Measurements from ENCODE around the gene YPEL1. TPM values are rescaled to one million over a fixed set of nuclear protein-coding genes. Genes with fewer than 3 reads are reported as not detected.

The YPEL1 gene
- total and polyA plus RNA-seq, 2 of the 13 experiments (the other 11 are each of a cell fraction or from before 2014, with no cell fraction given) = 0.33 to 2.5 TPM

DNA sequence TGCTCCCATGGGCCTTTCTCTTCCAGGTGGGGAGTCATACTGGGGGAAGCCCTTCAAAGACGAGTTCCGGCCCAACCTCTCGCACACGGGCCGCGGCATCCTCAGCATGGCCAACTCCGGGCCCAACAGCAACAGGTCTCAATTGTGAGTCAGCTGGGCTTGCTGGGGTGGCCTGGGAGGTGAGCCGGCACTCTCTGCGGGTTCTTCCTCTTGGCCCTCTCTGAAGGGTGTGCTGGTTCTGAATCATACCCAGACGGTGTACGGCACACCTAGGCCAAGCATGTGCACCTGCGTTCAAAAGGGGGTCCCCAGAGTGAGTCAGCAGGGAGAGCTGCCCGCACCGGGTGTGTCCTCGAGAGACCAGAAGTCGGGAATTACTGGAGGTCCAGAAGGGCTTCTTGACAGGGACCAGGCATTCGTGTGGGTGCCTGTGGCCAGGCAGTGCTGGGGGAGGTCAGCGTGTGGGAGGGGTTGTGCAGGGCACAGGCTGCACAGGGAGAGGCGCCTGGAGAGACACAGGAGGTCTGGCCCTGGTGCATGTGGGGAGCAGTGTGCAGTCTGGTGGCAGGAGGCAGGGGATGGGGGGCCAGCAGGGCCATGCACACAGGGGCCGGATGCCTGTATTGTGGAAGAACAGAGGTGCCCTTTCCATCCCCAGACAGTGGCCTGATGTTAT is 46.8 kb downstream of the YPEL1 start:
- CTCF ChIA-PET (ENCODE audit: low intra/inter-chr PET ratio, low total read pairs) = no interaction called here
- no peak for FAIRE-seq

More for the DNA sequence above, 46.8 kb downstream of the YPEL1 start:
- in situ Hi-C loops (cut with HindIII; ENCODE audit: extremely low pct_ligation_motif_present, low pct_unique_long_range_greater_than_20kb) (no loop called here), intact Hi-C loops (cut with micrococcal nuclease; ENCODE audit: unreplicated experiment) (no loop called here)
- H3K9ac ChIP-seq (ENCODE audit: insufficient read depth, low read depth, low read length) = no peak overlapping the region
- H4K20me1 ChIP-seq (ENCODE audit: insufficient read depth, low read length) = no peaks in the 10 kb centered on the region
- no peak overlapping the region for H2AFZ ChIP-seq (ENCODE audit: low read length)
- DNase-seq (ENCODE audit: low spot score) (no peak), ATAC-seq (0 out of 3 replicates have a peak, but pooled peaks have one; percentile 12)
- BruUV-seq (replicated peaks) = no TSS peak
- H3K27me3 ChIP-seq (ENCODE audit: control insufficient read depth in 1 of 2, insufficient read depth in 2 of 2, low read length in 2 of 2) = no peaks in the 10 kb centered on the region
- POLR2A ChIA-PET = no interaction called here
- H3K4me3 ChIP-seq (replicated peaks in 1 of 3; ENCODE audit: insufficient read depth in 1 of 3, low read depth in 2 of 3, low read length in 3 of 3) = no peak overlapping the region
- no peak overlapping the region for H3K27ac ChIP-seq (ENCODE audit: extremely low read length, insufficient read depth, low read length)
- no peaks in the 10 kb centered on the region for H3K4me1 ChIP-seq (ENCODE audit: insufficient read depth, low read length)
- H3K4me2 ChIP-seq (ENCODE audit: low read depth, low read length) = no peak overlapping the region
- H3K36me3 ChIP-seq (replicated peaks in 1 of 2; ENCODE audit: control insufficient read depth in 1 of 2, insufficient read depth in 2 of 2, low read length in 2 of 2) = peaks cover 19 to 67% of the 10 kb centered on the region in 2 experiments; a peak in 4 of 5 replicates
- WGBS (ENCODE audit: low lambda C conversion rate) = 97% methylated on average over 17 of the region's 20 CpGs
- H3K9me3 ChIP-seq (ENCODE audit: low read length) = no peaks in the 10 kb centered on the region
- no peaks in the 10 kb centered on the region for H3K79me2 ChIP-seq (ENCODE audit: insufficient read depth, low read length)
- TF ChIP-seq, protein P1, sequence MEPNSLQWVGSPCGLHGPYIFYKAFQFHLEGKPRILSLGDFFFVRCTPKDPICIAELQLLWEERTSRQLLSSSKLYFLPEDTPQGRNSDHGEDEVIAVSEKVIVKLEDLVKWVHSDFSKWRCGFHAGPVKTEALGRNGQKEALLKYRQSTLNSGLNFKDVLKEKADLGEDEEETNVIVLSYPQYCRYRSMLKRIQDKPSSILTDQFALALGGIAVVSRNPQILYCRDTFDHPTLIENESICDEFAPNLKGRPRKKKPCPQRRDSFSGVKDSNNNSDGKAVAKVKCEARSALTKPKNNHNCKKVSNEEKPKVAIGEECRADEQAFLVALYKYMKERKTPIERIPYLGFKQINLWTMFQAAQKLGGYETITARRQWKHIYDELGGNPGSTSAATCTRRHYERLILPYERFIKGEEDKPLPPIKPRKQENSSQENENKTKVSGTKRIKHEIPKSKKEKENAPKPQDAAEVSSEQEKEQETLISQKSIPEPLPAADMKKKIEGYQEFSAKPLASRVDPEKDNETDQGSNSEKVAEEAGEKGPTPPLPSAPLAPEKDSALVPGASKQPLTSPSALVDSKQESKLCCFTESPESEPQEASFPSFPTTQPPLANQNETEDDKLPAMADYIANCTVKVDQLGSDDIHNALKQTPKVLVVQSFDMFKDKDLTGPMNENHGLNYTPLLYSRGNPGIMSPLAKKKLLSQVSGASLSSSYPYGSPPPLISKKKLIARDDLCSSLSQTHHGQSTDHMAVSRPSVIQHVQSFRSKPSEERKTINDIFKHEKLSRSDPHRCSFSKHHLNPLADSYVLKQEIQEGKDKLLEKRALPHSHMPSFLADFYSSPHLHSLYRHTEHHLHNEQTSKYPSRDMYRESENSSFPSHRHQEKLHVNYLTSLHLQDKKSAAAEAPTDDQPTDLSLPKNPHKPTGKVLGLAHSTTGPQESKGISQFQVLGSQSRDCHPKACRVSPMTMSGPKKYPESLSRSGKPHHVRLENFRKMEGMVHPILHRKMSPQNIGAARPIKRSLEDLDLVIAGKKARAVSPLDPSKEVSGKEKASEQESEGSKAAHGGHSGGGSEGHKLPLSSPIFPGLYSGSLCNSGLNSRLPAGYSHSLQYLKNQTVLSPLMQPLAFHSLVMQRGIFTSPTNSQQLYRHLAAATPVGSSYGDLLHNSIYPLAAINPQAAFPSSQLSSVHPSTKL (CRISPR knock-in tag; IDR thresholded peaks at IDR 0.05) = no peak
- TF ChIP-seq AGO2 (optimal IDR thresholded peaks at IDR 0.05; ENCODE audit: low read depth, low read length) = peak; percentile 46

Measured in HepG2 (cell line).